ENCODE data around the gene ACP7. TPM values are rescaled to one million over a fixed set of nuclear protein-coding genes. Genes with fewer than 3 reads are reported as not detected.
A peak's percentile ranks its signal among the peaks of the same experiment; 100 is the strongest.

The ACP7 gene
- total RNA-seq, result not detected in 2 replicates

- no peaks in the 10 kb centered on the region for H3K9me3 Mint-ChIP-seq
- peaks cover 44% of the 10 kb centered on the region for H3K27me3 Mint-ChIP-seq (ENCODE audit: low read depth)
- H3K27ac Mint-ChIP-seq, result no peak within 1 kb of the TSS
- H3K4me1 Mint-ChIP-seq (ENCODE audit: low read depth), result peaks cover 5% of the 10 kb centered on the region
- no peak within 1 kb of the TSS for H3K4me3 Mint-ChIP-seq (ENCODE audit: low read depth)
- no peaks in the 10 kb centered on the region for H3K36me3 Mint-ChIP-seq (ENCODE audit: low read depth)
- DNase-seq (ENCODE audit: low spot score), result no peak
- intact Hi-C loops (cut with micrococcal nuclease), result no loop called here
These were observed at the start of gene ACP7 for GRCh38 chr19:39083983-39084731. Gene ACP7 (plus strand): TSS chr19:39084368. CDS start chr19:39085270, 902 bp downstream.

GRCh38 chr19:39036581-39036980 is 47.6 kb upstream of the ACP7 start:
- Mint-ChIP-seq H3K36me3 (ENCODE audit: low read depth) (no peaks in the 10 kb centered on the region), H3K4me3 (ENCODE audit: low read depth) (no peak overlapping the region), H3K27ac (no peak overlapping the region), H3K9me3 (no peaks in the 10 kb centered on the region), H3K27me3 (ENCODE audit: low read depth) (peaks cover 30% of the 10 kb centered on the region), H3K4me1 (ENCODE audit: low read depth) (no peaks in the 10 kb centered on the region)
- no peak for DNase-seq (ENCODE audit: low spot score)
- intact Hi-C loops (cut with micrococcal nuclease), result loop anchor here (10.0 kb wide), 1 partner anchor 62 kb away; the partner anchor contains the start of gene FBXO17

GRCh38 chr19:39037194-39037593 is 47.0 kb upstream of the ACP7 start:
- intact Hi-C loops (cut with micrococcal nuclease), result loop anchor here (10.0 kb wide), 1 partner anchor 62 kb away; the partner anchor contains the start of gene FBXO17

GRCh38 chr19:39038098-39038497 is 46.1 kb upstream of the ACP7 start:
- no peak overlapping the region for H3K4me3 Mint-ChIP-seq (ENCODE audit: low read depth)
- no peak for DNase-seq (ENCODE audit: low spot score)
- no peaks in the 10 kb centered on the region for H3K36me3 Mint-ChIP-seq (ENCODE audit: low read depth)
- intact Hi-C loops (cut with micrococcal nuclease), result loop anchor here (10.0 kb wide), 1 partner anchor 63 kb away; the partner anchor contains the start of gene FBXO17
- H3K27me3 Mint-ChIP-seq (ENCODE audit: low read depth), result peaks cover 22% of the 10 kb centered on the region
- no peaks in the 10 kb centered on the region for H3K4me1 Mint-ChIP-seq (ENCODE audit: low read depth)
- no peaks in the 10 kb centered on the region for H3K9me3 Mint-ChIP-seq
- H3K27ac Mint-ChIP-seq, result no peak overlapping the region

More at GRCh38 chr19:39037194-39037593, 47.0 kb upstream of the ACP7 start:
- Mint-ChIP-seq H3K4me3 (ENCODE audit: low read depth) (no peak overlapping the region), H3K4me1 (ENCODE audit: low read depth) (no peaks in the 10 kb centered on the region), H3K27me3 (ENCODE audit: low read depth) (peaks cover 30% of the 10 kb centered on the region), H3K36me3 (ENCODE audit: low read depth) (no peaks in the 10 kb centered on the region), H3K9me3 (no peaks in the 10 kb centered on the region), H3K27ac (no peak overlapping the region)
- no peak for DNase-seq (ENCODE audit: low spot score)

- Mint-ChIP-seq H3K9me3 (no peaks in the 10 kb centered on the region), H3K27me3 (ENCODE audit: low read depth) (peaks cover 1% of the 10 kb centered on the region), H3K4me1 (ENCODE audit: low read depth) (peaks cover 4% of the 10 kb centered on the region), H3K36me3 (ENCODE audit: low read depth) (no peaks in the 10 kb centered on the region), H3K4me3 (ENCODE audit: low read depth) (no peak overlapping the region), H3K27ac (no peak overlapping the region)
- DNase-seq (ENCODE audit: low spot score), result no peak
- intact Hi-C loops (cut with micrococcal nuclease), result no loop called here
These were observed 38.7 kb upstream of the ACP7 start for GRCh38 chr19:39045506-39045905.

GRCh38 chr19:39046037-39046821 is 37.9 kb upstream of the ACP7 start:
- no peak for DNase-seq (ENCODE audit: low spot score)
- Mint-ChIP-seq H3K27me3 (ENCODE audit: low read depth) (peaks cover 1% of the 10 kb centered on the region), H3K4me3 (ENCODE audit: low read depth) (no peak overlapping the region), H3K9me3 (no peaks in the 10 kb centered on the region), H3K4me1 (ENCODE audit: low read depth) (peaks cover 4% of the 10 kb centered on the region), H3K36me3 (ENCODE audit: low read depth) (no peaks in the 10 kb centered on the region), H3K27ac (no peak overlapping the region)
- intact Hi-C loops (cut with micrococcal nuclease), result no loop called here

GRCh38 chr19:39047073-39047472 is 37.1 kb upstream of the ACP7 start:
- intact Hi-C loops (cut with micrococcal nuclease), result no loop called here
- DNase-seq (ENCODE audit: low spot score), result no peak
- Mint-ChIP-seq H3K36me3 (ENCODE audit: low read depth) (no peaks in the 10 kb centered on the region), H3K4me3 (ENCODE audit: low read depth) (no peak overlapping the region), H3K27me3 (ENCODE audit: low read depth) (peaks cover 1% of the 10 kb centered on the region), H3K4me1 (ENCODE audit: low read depth) (peaks cover 4% of the 10 kb centered on the region), H3K27ac (no peak overlapping the region), H3K9me3 (no peaks in the 10 kb centered on the region)

- H3K36me3 Mint-ChIP-seq (ENCODE audit: low read depth), result no peaks in the 10 kb centered on the region
- no peak overlapping the region for H3K27ac Mint-ChIP-seq
- intact Hi-C loops (cut with micrococcal nuclease), result no loop called here
- peak; percentile 53 for DNase-seq (ENCODE audit: low spot score)
- H3K27me3 Mint-ChIP-seq (ENCODE audit: low read depth), result peaks cover 1% of the 10 kb centered on the region
- no peaks in the 10 kb centered on the region for H3K4me1 Mint-ChIP-seq (ENCODE audit: low read depth)
- H3K4me3 Mint-ChIP-seq (ENCODE audit: low read depth), result no peak overlapping the region
- H3K9me3 Mint-ChIP-seq, result no peaks in the 10 kb centered on the region
These were observed 31.9 kb upstream of the ACP7 start for GRCh38 chr19:39052243-39052746.

GRCh38 chr19:39052846-39053245 is 31.3 kb upstream of the ACP7 start:
- intact Hi-C loops (cut with micrococcal nuclease), result no loop called here
- DNase-seq (ENCODE audit: low spot score), result no peak
- Mint-ChIP-seq H3K9me3 (no peaks in the 10 kb centered on the region), H3K4me3 (ENCODE audit: low read depth) (no peak overlapping the region), H3K27ac (no peak overlapping the region), H3K36me3 (ENCODE audit: low read depth) (no peaks in the 10 kb centered on the region), H3K4me1 (ENCODE audit: low read depth) (no peaks in the 10 kb centered on the region), H3K27me3 (ENCODE audit: low read depth) (peaks cover 1% of the 10 kb centered on the region)

- no peak overlapping the region for H3K4me3 Mint-ChIP-seq (ENCODE audit: low read depth)
These were observed 30.7 kb upstream of the ACP7 start for GRCh38 chr19:39053276-39054090.

GRCh38 chr19:39054091-39054470 is 30.1 kb upstream of the ACP7 start:
- H3K36me3 Mint-ChIP-seq (ENCODE audit: low read depth), result no peaks in the 10 kb centered on the region
- H3K4me3 Mint-ChIP-seq (ENCODE audit: low read depth), result no peak overlapping the region
- intact Hi-C loops (cut with micrococcal nuclease), result no loop called here
- no peak for DNase-seq (ENCODE audit: low spot score)
- H3K4me1 Mint-ChIP-seq (ENCODE audit: low read depth), result no peaks in the 10 kb centered on the region
- H3K27ac Mint-ChIP-seq, result no peak overlapping the region
- no peaks in the 10 kb centered on the region for H3K9me3 Mint-ChIP-seq
- peaks cover 1% of the 10 kb centered on the region for H3K27me3 Mint-ChIP-seq (ENCODE audit: low read depth)

More at GRCh38 chr19:39053276-39054090, 30.7 kb upstream of the ACP7 start:
- H3K36me3 Mint-ChIP-seq (ENCODE audit: low read depth), result no peaks in the 10 kb centered on the region
- DNase-seq (ENCODE audit: low spot score), result no peak
- intact Hi-C loops (cut with micrococcal nuclease), result no loop called here
- H3K4me1 Mint-ChIP-seq (ENCODE audit: low read depth), result no peaks in the 10 kb centered on the region
- H3K27me3 Mint-ChIP-seq (ENCODE audit: low read depth), result peaks cover 1% of the 10 kb centered on the region
- H3K9me3 Mint-ChIP-seq, result no peaks in the 10 kb centered on the region
- no peak overlapping the region for H3K27ac Mint-ChIP-seq

- intact Hi-C loops (cut with micrococcal nuclease), result no loop called here
- Mint-ChIP-seq H3K4me1 (ENCODE audit: low read depth) (peaks cover 5% of the 10 kb centered on the region), H3K4me3 (ENCODE audit: low read depth) (no peak overlapping the region), H3K9me3 (no peaks in the 10 kb centered on the region), H3K36me3 (ENCODE audit: low read depth) (no peaks in the 10 kb centered on the region), H3K27ac (no peak overlapping the region), H3K27me3 (ENCODE audit: low read depth) (peaks cover 8% of the 10 kb centered on the region)
- no peak for DNase-seq (ENCODE audit: low spot score)
These were observed 26.6 kb upstream of the ACP7 start for GRCh38 chr19:39057615-39058014.

Measured in activated T-helper 2 cell treated with anti-CD3 and anti-CD28 coated beads, Interferon-gamma antibody, Interleukin-2, Interleukin-4, amounts not matched to agents 10 μg/mL and 5 μg/mL and 100 μg/mL, durations not matched to agents 14 hours and 24 hours and 36 hours (primary cell).